K562 (cell line): Measurements from ENCODE around the gene ECT2. TPM values are rescaled to one million over a fixed set of nuclear protein-coding genes. Genes with fewer than 3 reads are reported as not detected.

ENCODE experiments used
- ATAC-seq: fragments of 200-7000 bp; cut with Tn5 transposase; 3 replicates; pipeline ENCODE4 v1.9.1; 2020; ENCODE audit warnings: moderate library complexity
- BruUV-seq: library from RNA; stranded (reverse); fragments of 400-500 nt; replicated peaks from 2 replicates; lab custom pipeline; 2021; lab: Mats Ljungman, UMichigan
- CTCF ChIA-PET: fragments of 300-600 bp; formaldehyde crosslinking; extraction: SDS; loops from one replicate; lab custom pipeline; 2021; ENCODE audit warnings: low intra/inter-chr PET ratio; lab: Yijun Ruan, JAX
- POLR2A ChIA-PET: fragments of 300-600, 350-650 bp; sonication (Branson Sonifier 250); formaldehyde crosslinking; extraction: SDS; loops from one replicate; lab custom pipeline; 2021; ENCODE audit warnings: antibody characterized with exemption, inconsistent platforms; lab: Yijun Ruan, JAX
- DNase-seq, 4 experiments: peaks; one replicate each; pipeline versions ENCODE4 v3.0.0 to v3.0.0-alpha.2; 2011 to 2018; ENCODE audit warnings: low spot score in 3 of 4, mixed read lengths in 3 of 4; ENCODE audit errors: extremely low read depth in 1 of 4
- FAIRE-seq: peaks from 2 replicates; lab custom pipeline; 2011; peaks lifted over from hg19 to GRCh38; lab: Jason Lieb, UNC
- H2AFZ ChIP-seq: 2 replicates; pipeline ENCODE4 v1.6.0; 2011; ENCODE audit warnings: low read depth, low read length, control low read depth, inconsistent platforms
- H3K27ac ChIP-seq: fragments of 200-600 bp; 3 replicates; pipeline ENCODE4 v1.8.0; 2011; ENCODE audit warnings: low read depth, mild to moderate bottlenecking, control low read depth, inconsistent platforms, low read length, moderate library complexity, mixed read lengths; ENCODE audit errors: extremely low read depth
- H3K27me3 ChIP-seq, 2 experiments: fragments of 300-600 bp in 1 of 2; 2 replicates in 1 of 2; 3 replicates in 1 of 2; pipeline versions ENCODE4 v1.6.0 to v1.8.0; 2011; ENCODE audit warnings: inconsistent platforms in 2 of 2, low read length in 2 of 2, mild to moderate bottlenecking in 1 of 2, mixed read lengths in 1 of 2, moderate library complexity in 1 of 2; ENCODE audit not compliant: control insufficient read depth in 2 of 2, insufficient read depth in 2 of 2
- H3K36me3 ChIP-seq: fragments of 300-600 bp; 3 replicates; pipeline ENCODE4 v1.8.0; 2011; ENCODE audit warnings: mild to moderate bottlenecking, low read length, inconsistent platforms; ENCODE audit not compliant: control insufficient read depth, insufficient read depth
- H3K4me1 ChIP-seq, 2 experiments: fragments of 200-600 bp in 1 of 2; replicated peaks in 1 of 2; 2 replicates in 1 of 2; 3 replicates in 1 of 2; pipeline versions ENCODE4 v1.5.1 to v1.8.0; 2011; ENCODE audit warnings: inconsistent platforms in 2 of 2, low read length in 2 of 2, mild to moderate bottlenecking in 1 of 2, mixed read lengths in 1 of 2, moderate library complexity in 1 of 2; ENCODE audit not compliant: control insufficient read depth in 2 of 2, insufficient read depth in 2 of 2
- H3K4me2 ChIP-seq: 2 replicates; pipeline ENCODE4 v1.6.1; 2011; ENCODE audit warnings: low read length, control low read depth, inconsistent platforms, mixed read lengths; ENCODE audit not compliant: insufficient read depth
- H3K4me3 ChIP-seq: fragments of 200-600 bp; sonication (generic), shearing (Covaris generic); 2 replicates; pipeline ENCODE4 v1.5.1; 2016; ENCODE audit warnings: control low read depth, inconsistent platforms
- H3K79me2 ChIP-seq: fragments of 200-600 bp; 3 replicates; pipeline ENCODE4 v1.8.0; 2011; ENCODE audit warnings: low read length, inconsistent platforms; ENCODE audit not compliant: control insufficient read depth, insufficient read depth
- H3K9ac ChIP-seq, 2 experiments: 2 replicates each; pipeline versions ENCODE4 v1.6.0 to v1.6.1; 2011; ENCODE audit warnings: low read depth in 2 of 2, low read length in 2 of 2, control low read depth in 1 of 2, inconsistent platforms in 1 of 2, mild to moderate bottlenecking in 1 of 2, mixed read lengths in 1 of 2; ENCODE audit not compliant: insufficient read depth in 1 of 2
- H3K9me1 ChIP-seq: one replicate; pipeline ENCODE4 v1.6.0; 2011; ENCODE audit warnings: inconsistent platforms, mild to moderate bottlenecking, low read length, moderate library complexity; ENCODE audit not compliant: control insufficient read depth, insufficient read depth
- H3K9me3 ChIP-seq: replicated peaks from 2 replicates; pipeline ENCODE4 v1.5.1; 2011; ENCODE audit warnings: low read depth, low read length, inconsistent platforms; ENCODE audit not compliant: control insufficient read depth, insufficient read depth
- H4K20me1 ChIP-seq: replicated peaks from 2 replicates; pipeline ENCODE4 v1.6.1; 2011; ENCODE audit warnings: low read length, inconsistent platforms, mixed read lengths; ENCODE audit not compliant: control insufficient read depth, insufficient read depth
- C11orf30 ChIP-seq: fragments of 450-650 bp; IDR thresholded peaks from 2 replicates; pipeline ENCODE4 v1.6.1; 2016; ENCODE audit warnings: low read depth, mild to moderate bottlenecking
- ETS2 ChIP-seq: IDR thresholded peaks from 2 replicates; pipeline ENCODE4 v1.6.1; 2016; ENCODE audit warnings: borderline replicate concordance, missing genetic modification characterization, mild to moderate bottlenecking, moderate library complexity, missing compliant biosample characterization; ENCODE audit not compliant: poor library complexity, severe bottlenecking
- KLF1 ChIP-seq: fragments of 450-650 bp; IDR thresholded peaks from 2 replicates; pipeline ENCODE4 v1.6.1; 2016; ENCODE audit warnings: missing genetic modification characterization, missing compliant biosample characterization
- MBD2 ChIP-seq: sonication (generic); IDR thresholded peaks from 2 replicates; pipeline ENCODE4 v1.6.1; 2016; ENCODE audit warnings: low read depth, borderline replicate concordance
- WGBS: fragments of 100-300 bp; shearing (Covaris generic); methylation state at CpG from one replicate; pipeline ENCODE4 v1.1.6; 2016; ENCODE audit warnings: low coverage, mixed read lengths; ENCODE audit not compliant: insufficient coverage; ENCODE audit errors: missing lambda C conversion rate; 5-methylcytosine and 5-hydroxymethylcytosine counted together
- in situ Hi-C: fragments of 300-500 bp; cut with MboI; formaldehyde crosslinking; loops from 4 replicates; pipeline ENCODE4 v1.15.0; 2018; ENCODE audit warnings: inconsistent platforms, mixed read lengths
- intact Hi-C: fragments of 100-400 bp; cut with micrococcal nuclease; formaldehyde crosslinking; loops from 2 replicates; pipeline ENCODE4 v1.14.2; 2022
- polyA plus RNA-seq, 8 experiments: library from polyadenylated mRNA; depleted of rRNA in 4 of 8; stranded (reverse) in 5 of 8; unstranded in 3 of 8; fragments of >200 nt; fragmentation: Nextera tagmentation in 2 of 8; fragmentation: Illumina TruSeq in 1 of 8; extraction: Ambion mirVana in 2 of 8; extraction: Trizol in 1 of 8; gene quantifications; 2 replicates each; pipeline versions ENCODE4 v1.2.1 to v1.2.3, GENCODE V29; 2011 to 2014; ENCODE audit warnings: inconsistent platforms in 1 of 8, missing spikeins in 1 of 8
- total RNA-seq, 7 experiments: library from RNA; depleted of rRNA in 6 of 7; stranded (reverse); fragments of >200 nt in 6 of 7; fragmentation: Illumina TruSeq in 2 of 7; extraction: Trizol in 2 of 7; gene quantifications; 2 replicates each; pipeline versions ENCODE4 v1.2.1 to v1.2.3, GENCODE V29; 2011 to 2021; ENCODE audit warnings: low replicate concordance in 1 of 7
- TF ChIP-seq, protein P1 (sequence below): fragments of 200-800 bp; sonication (Bioruptor generic); IDR thresholded peaks from 2 replicates; pipeline ENCODE4 v1.6.1; 2016; ENCODE audit warnings: missing genetic modification characterization, missing compliant biosample characterization

The ECT2 gene
- total and polyA plus RNA-seq, 9 of the 15 experiments (the other 6 are each of a cell fraction or from before 2014, with no cell fraction given): 19.0 to 53.0 (median 36.5) TPM

DNA sequence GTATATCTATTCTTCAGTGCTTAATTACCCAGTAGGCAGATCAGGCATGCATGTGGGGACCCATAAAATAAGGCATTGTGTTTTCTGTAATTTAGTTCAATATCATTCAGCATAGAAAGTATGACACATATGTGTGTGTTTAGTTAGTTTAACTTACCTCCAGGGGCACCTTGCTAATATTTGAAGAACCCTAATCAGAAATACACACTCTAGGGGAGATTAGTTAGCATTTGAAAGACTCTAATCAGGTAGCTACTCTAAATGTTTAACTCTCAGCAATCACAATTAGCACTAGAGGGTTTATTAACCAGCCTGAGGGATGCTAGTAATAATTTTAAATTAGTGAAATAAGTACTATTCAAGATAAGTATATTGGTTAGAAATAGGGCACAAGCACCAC is 104.5 kb downstream of the ECT2 start (continued):
- TF ChIP-seq KLF1 (tag): no peak

DNA sequence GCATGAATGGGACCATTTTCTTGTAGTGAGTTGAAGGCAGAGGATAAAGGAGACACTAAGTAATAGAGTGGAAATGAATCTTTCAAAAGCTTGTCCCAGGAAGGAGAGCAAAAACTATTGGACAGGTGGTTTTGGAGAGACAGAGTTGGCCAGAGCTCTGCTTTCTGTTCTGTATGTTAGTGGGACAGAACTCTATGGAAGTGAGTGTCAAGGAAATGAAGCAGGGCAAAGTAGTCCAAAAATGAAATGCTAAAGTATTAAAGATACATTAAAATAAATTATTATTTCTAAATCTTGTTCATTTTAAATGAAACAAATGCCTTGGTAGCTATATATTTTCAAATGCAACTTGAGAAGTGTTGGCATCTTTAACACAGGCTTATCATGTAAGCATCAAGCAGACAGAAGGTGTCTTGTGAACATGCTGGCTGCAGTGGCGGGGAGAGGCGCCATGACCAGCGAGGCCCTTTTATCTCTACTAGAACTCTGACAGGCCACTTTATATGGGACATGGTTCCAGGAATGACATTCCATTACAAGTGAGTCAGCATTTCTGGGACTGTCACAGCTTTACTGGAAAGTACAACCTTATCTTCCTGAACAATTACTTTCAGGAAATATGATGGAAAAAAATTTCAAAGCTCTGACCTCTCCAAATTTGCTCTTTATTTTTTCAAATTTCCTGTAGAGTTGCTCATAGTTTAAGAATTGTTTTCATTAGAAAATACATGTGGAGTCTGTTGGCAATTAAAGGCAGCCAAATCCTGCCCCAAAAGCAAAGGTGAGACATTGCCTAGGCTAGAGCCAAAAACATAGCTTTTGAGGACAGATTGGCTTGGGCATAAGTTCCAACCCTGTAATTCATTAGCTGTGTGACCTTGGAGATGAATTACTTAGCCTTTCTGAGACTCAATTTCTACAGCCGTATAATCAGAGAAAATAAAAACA is 106.5 kb downstream of the ECT2 start:
- peak; percentile 14 to 90 (median 48) for DNase-seq
- no peaks in the 10 kb centered on the region for H3K36me3 ChIP-seq
- no peak overlapping the region for H3K4me3 ChIP-seq
- no peaks in the 10 kb centered on the region for H3K79me2 ChIP-seq
- ChIA-PET CTCF (no interaction called here), POLR2A (interaction anchor here (1.0 to 1.2 kb wide), 2 partner anchors 10 to 13 kb away, joined by 3 to 4 read pairs; no protein-coding TSS in a partner anchor)
- ATAC-seq: peak; percentile 86
- H3K4me2 ChIP-seq: peak overlapping the region; percentile 54
- intact Hi-C loops (no loop called here), in situ Hi-C loops (no loop called here)
- peak overlapping the region; percentile 83 for H3K27ac ChIP-seq
- no peaks in the 10 kb centered on the region for H3K9me3 ChIP-seq
- no peaks in the 10 kb centered on the region for H3K9me1 ChIP-seq
- FAIRE-seq: peak; percentile 93
- BruUV-seq: no TSS peak
- H3K9ac ChIP-seq: peak overlapping the region in 1 of 2 experiments; percentile 30; a peak in 1 of 4 replicates
- H3K27me3 ChIP-seq: no peaks in the 10 kb centered on the region
- WGBS: 9% methylated on average over 4 of the region's 4 CpGs
- no peaks in the 10 kb centered on the region for H4K20me1 ChIP-seq
- peak overlapping the region; percentile 73 for H2AFZ ChIP-seq
- peaks cover 4 to 46% of the 10 kb centered on the region in 2 experiments; a peak in 4 of 5 replicates for H3K4me1 ChIP-seq
- TF ChIP-seq, protein P1, sequence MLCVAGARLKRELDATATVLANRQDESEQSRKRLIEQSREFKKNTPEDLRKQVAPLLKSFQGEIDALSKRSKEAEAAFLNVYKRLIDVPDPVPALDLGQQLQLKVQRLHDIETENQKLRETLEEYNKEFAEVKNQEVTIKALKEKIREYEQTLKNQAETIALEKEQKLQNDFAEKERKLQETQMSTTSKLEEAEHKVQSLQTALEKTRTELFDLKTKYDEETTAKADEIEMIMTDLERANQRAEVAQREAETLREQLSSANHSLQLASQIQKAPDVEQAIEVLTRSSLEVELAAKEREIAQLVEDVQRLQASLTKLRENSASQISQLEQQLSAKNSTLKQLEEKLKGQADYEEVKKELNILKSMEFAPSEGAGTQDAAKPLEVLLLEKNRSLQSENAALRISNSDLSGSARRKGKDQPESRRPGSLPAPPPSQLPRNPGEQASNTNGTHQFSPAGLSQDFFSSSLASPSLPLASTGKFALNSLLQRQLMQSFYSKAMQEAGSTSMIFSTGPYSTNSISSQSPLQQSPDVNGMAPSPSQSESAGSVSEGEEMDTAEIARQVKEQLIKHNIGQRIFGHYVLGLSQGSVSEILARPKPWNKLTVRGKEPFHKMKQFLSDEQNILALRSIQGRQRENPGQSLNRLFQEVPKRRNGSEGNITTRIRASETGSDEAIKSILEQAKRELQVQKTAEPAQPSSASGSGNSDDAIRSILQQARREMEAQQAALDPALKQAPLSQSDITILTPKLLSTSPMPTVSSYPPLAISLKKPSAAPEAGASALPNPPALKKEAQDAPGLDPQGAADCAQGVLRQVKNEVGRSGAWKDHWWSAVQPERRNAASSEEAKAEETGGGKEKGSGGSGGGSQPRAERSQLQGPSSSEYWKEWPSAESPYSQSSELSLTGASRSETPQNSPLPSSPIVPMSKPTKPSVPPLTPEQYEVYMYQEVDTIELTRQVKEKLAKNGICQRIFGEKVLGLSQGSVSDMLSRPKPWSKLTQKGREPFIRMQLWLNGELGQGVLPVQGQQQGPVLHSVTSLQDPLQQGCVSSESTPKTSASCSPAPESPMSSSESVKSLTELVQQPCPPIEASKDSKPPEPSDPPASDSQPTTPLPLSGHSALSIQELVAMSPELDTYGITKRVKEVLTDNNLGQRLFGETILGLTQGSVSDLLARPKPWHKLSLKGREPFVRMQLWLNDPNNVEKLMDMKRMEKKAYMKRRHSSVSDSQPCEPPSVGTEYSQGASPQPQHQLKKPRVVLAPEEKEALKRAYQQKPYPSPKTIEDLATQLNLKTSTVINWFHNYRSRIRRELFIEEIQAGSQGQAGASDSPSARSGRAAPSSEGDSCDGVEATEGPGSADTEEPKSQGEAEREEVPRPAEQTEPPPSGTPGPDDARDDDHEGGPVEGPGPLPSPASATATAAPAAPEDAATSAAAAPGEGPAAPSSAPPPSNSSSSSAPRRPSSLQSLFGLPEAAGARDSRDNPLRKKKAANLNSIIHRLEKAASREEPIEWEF: no peak
- TF ChIP-seq MBD2 (no peak), ETS2 (tag) (no peak), C11orf30 (peak; percentile 98)
